ENCODE measurements around the gene IL21.
"Not testable (repeated sequence)": the region's sequence is repeated elsewhere in the genome, so short reads cannot be mapped to it uniquely, and the experiment has no call there.

The IL21 gene

GRCh38 chr4:122577189-122577553 lies 43.7 kb downstream of the IL21 start:
- DNase-seq (ENCODE audit: low spot score) = no peak

- peak; percentile 3 for DNase-seq (ENCODE audit: low spot score)
Measured at GRCh38 chr4:122576261-122577188, 44.3 kb downstream of the IL21 start.

- not testable (repeated sequence) for DNase-seq (ENCODE audit: low spot score)
Measured at GRCh38 chr4:122574347-122574746, 46.5 kb downstream of the IL21 start.

- no peak for DNase-seq (ENCODE audit: low spot score)
Measured at GRCh38 chr4:122562449-122562848, 58.4 kb downstream of the IL21 start.
